GM12878 (cell line): Measurements from ENCODE around the gene HIP1. TPM values are rescaled to one million over a fixed set of nuclear protein-coding genes. Genes with fewer than 3 reads are reported as not detected.

ENCODE experiments used
- ATAC-seq: fragments of 200-7000 bp; cut with Tn5 transposase; 3 replicates; pipeline ENCODE4 v1.9.1; 2020; ENCODE audit warnings: mild to moderate bottlenecking, moderate library complexity
- BruUV-seq: library from RNA; stranded (reverse); fragments of 400-500 nt; replicated peaks from 2 replicates; lab custom pipeline; 2021; lab: Mats Ljungman, UMichigan
- CTCF ChIA-PET: fragments of 300-600 bp; sonication (Branson Sonifier 250); formaldehyde crosslinking; extraction: SDS; loops from one replicate; lab custom pipeline; 2021; ENCODE audit warnings: inconsistent platforms; lab: Yijun Ruan, JAX
- POLR2A ChIA-PET: fragments of 350-600 bp; formaldehyde crosslinking; extraction: SDS; loops from one replicate; lab custom pipeline; 2021; ENCODE audit warnings: inconsistent platforms; lab: Charles Lee
- RAD21 ChIA-PET: fragments of 300-600 bp; sonication (Branson Sonifier 250); formaldehyde crosslinking; loops from one replicate; lab custom pipeline; 2023; ENCODE audit warnings: antibody characterized with exemption; ENCODE audit not compliant: unreplicated experiment; lab: Charles Lee
- SMC1A ChIA-PET: fragments of 300-600 bp; sonication (Branson Sonifier 250); formaldehyde crosslinking; loops from one replicate; lab custom pipeline; 2023; ENCODE audit not compliant: unreplicated experiment, uncharacterized antibody; lab: Charles Lee
- DNase-seq: peaks from one replicate; pipeline ENCODE4 v3.0.0-alpha.2; 2011; ENCODE audit warnings: low read depth, low spot score
- FAIRE-seq: peaks from 3 replicates; lab custom pipeline; 2011; peaks lifted over from hg19 to GRCh38; lab: Jason Lieb, UNC
- H2AFZ ChIP-seq: 2 replicates; pipeline ENCODE4 v1.6.0; 2011; ENCODE audit warnings: low read depth, low read length, control low read depth; ENCODE audit not compliant: control insufficient read depth
- H3K27ac ChIP-seq: 2 replicates; pipeline ENCODE4 v1.5.1; 2011; ENCODE audit warnings: control low read depth; ENCODE audit not compliant: control insufficient read depth, insufficient read depth
- H3K27me3 ChIP-seq, 2 experiments: replicated peaks in 1 of 2; 2 replicates each; pipeline versions ENCODE4 v1.6.0 to v1.6.1; 2011; ENCODE audit warnings: low read length in 1 of 2; ENCODE audit not compliant: control insufficient read depth in 2 of 2, insufficient read depth in 2 of 2
- H3K36me3 ChIP-seq, 2 experiments: 2 replicates each; pipeline ENCODE4 v1.5.1; 2011; ENCODE audit warnings: low read length in 1 of 2; ENCODE audit not compliant: control insufficient read depth in 2 of 2, insufficient read depth in 2 of 2
- H3K4me1 ChIP-seq: 2 replicates; pipeline ENCODE4 v1.6.1; 2011; ENCODE audit warnings: mild to moderate bottlenecking, low read length, moderate library complexity, mixed read lengths; ENCODE audit not compliant: control insufficient read depth, insufficient read depth
- H3K4me2 ChIP-seq: 2 replicates; pipeline ENCODE4 v1.6.0; 2011; ENCODE audit warnings: control low read depth; ENCODE audit not compliant: control insufficient read depth, insufficient read depth
- H3K4me3 ChIP-seq: fragments of 200-600 bp; sonication (generic); 2 replicates; pipeline ENCODE4 v1.5.1; 2016
- H3K79me2 ChIP-seq: 2 replicates; pipeline ENCODE4 v1.6.0; 2011; ENCODE audit warnings: low read length; ENCODE audit not compliant: control insufficient read depth, insufficient read depth
- H3K9ac ChIP-seq: 2 replicates; pipeline ENCODE4 v1.8.0; 2011; ENCODE audit warnings: low read length, control low read depth, mixed read lengths; ENCODE audit not compliant: control insufficient read depth, insufficient read depth
- H3K9me3 ChIP-seq: replicated peaks from 3 replicates; pipeline ENCODE4 v1.5.1; 2011; ENCODE audit warnings: mild to moderate bottlenecking, low read length; ENCODE audit not compliant: control insufficient read depth, insufficient read depth
- H4K20me1 ChIP-seq: 2 replicates; pipeline ENCODE4 v1.6.0; 2011; ENCODE audit not compliant: control insufficient read depth, insufficient read depth
- HCFC1 ChIP-seq: fragments of 150-350 bp; IDR thresholded peaks from 2 replicates; pipeline ENCODE4 v1.6.1; 2014; ENCODE audit warnings: low read length
- POLR2A ChIP-seq: IDR thresholded peaks from 2 replicates; pipeline ENCODE4 v1.6.1; 2011; ENCODE audit warnings: low read depth, mild to moderate bottlenecking, low read length
- SIX5 ChIP-seq: IDR thresholded peaks from 2 replicates; pipeline ENCODE4 v1.6.1; 2011; ENCODE audit warnings: mild to moderate bottlenecking, low read depth, low read length, moderate library complexity; ENCODE audit not compliant: severe bottlenecking
- ZNF274 ChIP-seq: IDR thresholded peaks from one replicate; pipeline ENCODE4 v1.8.0; 2011; ENCODE audit not compliant: insufficient read length, insufficient read depth
- ZNF622 ChIP-seq: fragments of 450-650 bp; IDR thresholded peaks from 2 replicates; pipeline ENCODE4 v1.6.1; 2017; ENCODE audit warnings: mild to moderate bottlenecking, inconsistent platforms
- WGBS: methylation state at CpG from one replicate; pipeline ENCODE4 v1.1.6; 2016; ENCODE audit warnings: low lambda C conversion rate; ENCODE audit not compliant: insufficient replicate concordance, insufficient coverage; ENCODE audit errors: missing lambda C conversion rate; 5-methylcytosine and 5-hydroxymethylcytosine counted together
- in situ Hi-C: fragments of 300-500 bp; cut with MboI; formaldehyde crosslinking; loops from 9 replicates; pipeline ENCODE4 v1.14.3; 2018; ENCODE audit warnings: mixed read lengths
- intact Hi-C: fragments of 100-400 bp; cut with micrococcal nuclease; formaldehyde crosslinking; loops from one replicate; pipeline ENCODE4 v1.14.2; 2022; ENCODE audit not compliant: unreplicated experiment
- polyA plus RNA-seq, 11 experiments: library from polyadenylated mRNA; depleted of rRNA in 4 of 11; unstranded in 6 of 11; stranded (reverse) in 5 of 11; fragments of >200 nt; fragmentation: Nextera tagmentation in 4 of 11; fragmentation: Illumina TruSeq in 1 of 11; extraction: Ambion mirVana in 4 of 11; extraction: Trizol in 1 of 11; gene quantifications; 1 replicate in 1 of 11; 2 replicates in 10 of 11; pipeline versions ENCODE4 v1.2.1 to v1.2.3, GENCODE V29; 2011 to 2016; ENCODE audit warnings: inconsistent platforms in 2 of 11, missing spikeins in 2 of 11, low read depth in 1 of 11
- total RNA-seq, 4 experiments: library from RNA; depleted of rRNA in 3 of 4; stranded (reverse); fragments of >200 nt in 3 of 4; fragmentation: Illumina TruSeq in 1 of 4; extraction: Trizol in 1 of 4; gene quantifications; 2 replicates each; pipeline versions ENCODE4 v1.2.1 to v1.2.3, GENCODE V29; 2013 to 2021
- TF ChIP-seq, protein P1 (sequence below): IDR thresholded peaks from 2 replicates; pipeline ENCODE4 v1.6.1; 2011; ENCODE audit warnings: mild to moderate bottlenecking, low read depth, low read length, moderate library complexity; ENCODE audit not compliant: insufficient replicate concordance
- TF ChIP-seq, protein P2 (sequence below): fragments of 150-350 bp; IDR thresholded peaks from 2 replicates; pipeline ENCODE4 v1.6.1; 2014; ENCODE audit warnings: mild to moderate bottlenecking, low read depth, low read length
- TF ChIP-seq, protein P3 (sequence below): IDR thresholded peaks from 2 replicates; pipeline ENCODE4 v1.6.1; 2012; ENCODE audit warnings: low read depth, low read length, improper control_type of control experiment
- TF ChIP-seq, protein P4 (sequence below): fragments of 450-650 bp; IDR thresholded peaks from 2 replicates; pipeline ENCODE4 v1.6.1; 2016; ENCODE audit warnings: mild to moderate bottlenecking
- TF ChIP-seq, protein P5 (sequence below): fragments of 450-650 bp; formaldehyde crosslinking; IDR thresholded peaks from 2 replicates; pipeline ENCODE4 v1.5.0; 2022; ENCODE audit warnings: mild to moderate bottlenecking, missing genetic modification characterization
- TF ChIP-seq, protein P6 (sequence below): fragments of 450-650 bp; IDR thresholded peaks from 2 replicates; pipeline ENCODE4 v1.6.1; 2017; ENCODE audit warnings: mild to moderate bottlenecking
- TF ChIP-seq, protein P7 (sequence below): fragments of 450-650 bp; IDR thresholded peaks from 2 replicates; pipeline ENCODE4 v1.6.1; 2014; ENCODE audit warnings: mild to moderate bottlenecking

Gene HIP1
- total and polyA plus RNA-seq, 10 of the 15 experiments (the other 5 are each of a cell fraction or from before 2014, with no cell fraction given) = 1.2 to 9.7 (median 3.2) TPM

DNA sequence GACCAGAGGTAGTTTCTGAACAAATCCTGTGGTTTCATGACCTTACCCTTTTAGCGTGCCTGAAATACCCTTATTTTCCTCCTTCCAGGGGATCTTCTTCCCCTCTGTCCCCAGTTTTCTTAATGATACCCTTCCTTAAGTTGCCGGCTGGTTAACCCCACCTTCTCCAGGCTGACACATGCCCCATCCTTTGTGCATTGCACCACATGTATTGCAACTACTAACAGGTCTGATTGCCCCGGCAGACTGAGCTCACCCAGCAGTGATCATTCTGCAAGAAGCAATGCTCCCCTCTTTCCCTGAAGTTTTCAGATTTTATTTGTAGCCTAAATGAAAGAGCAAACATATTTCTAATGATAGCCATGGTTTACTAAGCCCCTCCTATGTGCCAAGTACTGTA lies 108.2 kb downstream of the HIP1 start:
- RAD21 ChIA-PET = interaction anchor here (0.5 kb wide), 1 partner anchor 91 kb away, joined by 3 read pairs; no protein-coding TSS in a partner anchor
- DNase-seq = no peak
- H3K4me3 ChIP-seq = no peak overlapping the region
- POLR2A ChIA-PET = interaction anchor here (0.6 kb wide), 1 partner anchor 736 kb away, joined by 3 read pairs; no protein-coding TSS in a partner anchor
- H4K20me1 ChIP-seq = no peaks in the 10 kb centered on the region
- H3K9ac ChIP-seq = no peak overlapping the region
- H3K9me3 ChIP-seq = peaks cover 5% of the 10 kb centered on the region; the same call in 2 of the 3 replicates
- intact Hi-C loops = loop anchor here (10.0 kb wide), 1 partner anchor 96 kb away; no protein-coding TSS in a partner anchor
- H3K27me3 ChIP-seq = no peaks in the 10 kb centered on the region
- H2AFZ ChIP-seq = no peak overlapping the region
- no peak overlapping the region for H3K4me2 ChIP-seq
- WGBS = 55% methylated on average over 2 of the region's 3 CpGs
- H3K27ac ChIP-seq = no peak overlapping the region
- no peak for FAIRE-seq
- no peak for TF ChIP-seq ZNF622
- TF ChIP-seq, protein P1, sequence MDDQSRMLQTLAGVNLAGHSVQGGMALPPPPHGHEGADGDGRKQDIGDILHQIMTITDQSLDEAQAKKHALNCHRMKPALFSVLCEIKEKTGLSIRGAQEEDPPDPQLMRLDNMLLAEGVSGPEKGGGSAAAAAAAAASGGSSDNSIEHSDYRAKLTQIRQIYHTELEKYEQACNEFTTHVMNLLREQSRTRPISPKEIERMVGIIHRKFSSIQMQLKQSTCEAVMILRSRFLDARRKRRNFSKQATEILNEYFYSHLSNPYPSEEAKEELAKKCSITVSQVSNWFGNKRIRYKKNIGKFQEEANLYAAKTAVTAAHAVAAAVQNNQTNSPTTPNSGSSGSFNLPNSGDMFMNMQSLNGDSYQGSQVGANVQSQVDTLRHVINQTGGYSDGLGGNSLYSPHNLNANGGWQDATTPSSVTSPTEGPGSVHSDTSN = no peak
- no peak for TF ChIP-seq POLR2A
- TF ChIP-seq, protein P2, sequence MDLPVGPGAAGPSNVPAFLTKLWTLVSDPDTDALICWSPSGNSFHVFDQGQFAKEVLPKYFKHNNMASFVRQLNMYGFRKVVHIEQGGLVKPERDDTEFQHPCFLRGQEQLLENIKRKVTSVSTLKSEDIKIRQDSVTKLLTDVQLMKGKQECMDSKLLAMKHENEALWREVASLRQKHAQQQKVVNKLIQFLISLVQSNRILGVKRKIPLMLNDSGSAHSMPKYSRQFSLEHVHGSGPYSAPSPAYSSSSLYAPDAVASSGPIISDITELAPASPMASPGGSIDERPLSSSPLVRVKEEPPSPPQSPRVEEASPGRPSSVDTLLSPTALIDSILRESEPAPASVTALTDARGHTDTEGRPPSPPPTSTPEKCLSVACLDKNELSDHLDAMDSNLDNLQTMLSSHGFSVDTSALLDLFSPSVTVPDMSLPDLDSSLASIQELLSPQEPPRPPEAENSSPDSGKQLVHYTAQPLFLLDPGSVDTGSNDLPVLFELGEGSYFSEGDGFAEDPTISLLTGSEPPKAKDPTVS = no peak
- no peak for TF ChIP-seq HCFC1
- TF ChIP-seq, protein P3, sequence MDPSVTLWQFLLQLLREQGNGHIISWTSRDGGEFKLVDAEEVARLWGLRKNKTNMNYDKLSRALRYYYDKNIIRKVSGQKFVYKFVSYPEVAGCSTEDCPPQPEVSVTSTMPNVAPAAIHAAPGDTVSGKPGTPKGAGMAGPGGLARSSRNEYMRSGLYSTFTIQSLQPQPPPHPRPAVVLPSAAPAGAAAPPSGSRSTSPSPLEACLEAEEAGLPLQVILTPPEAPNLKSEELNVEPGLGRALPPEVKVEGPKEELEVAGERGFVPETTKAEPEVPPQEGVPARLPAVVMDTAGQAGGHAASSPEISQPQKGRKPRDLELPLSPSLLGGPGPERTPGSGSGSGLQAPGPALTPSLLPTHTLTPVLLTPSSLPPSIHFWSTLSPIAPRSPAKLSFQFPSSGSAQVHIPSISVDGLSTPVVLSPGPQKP = no peak
- TF ChIP-seq, protein P4, sequence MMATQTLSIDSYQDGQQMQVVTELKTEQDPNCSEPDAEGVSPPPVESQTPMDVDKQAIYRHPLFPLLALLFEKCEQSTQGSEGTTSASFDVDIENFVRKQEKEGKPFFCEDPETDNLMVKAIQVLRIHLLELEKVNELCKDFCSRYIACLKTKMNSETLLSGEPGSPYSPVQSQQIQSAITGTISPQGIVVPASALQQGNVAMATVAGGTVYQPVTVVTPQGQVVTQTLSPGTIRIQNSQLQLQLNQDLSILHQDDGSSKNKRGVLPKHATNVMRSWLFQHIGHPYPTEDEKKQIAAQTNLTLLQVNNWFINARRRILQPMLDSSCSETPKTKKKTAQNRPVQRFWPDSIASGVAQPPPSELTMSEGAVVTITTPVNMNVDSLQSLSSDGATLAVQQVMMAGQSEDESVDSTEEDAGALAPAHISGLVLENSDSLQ = no peak
- no peak for TF ChIP-seq SIX5
- TF ChIP-seq, protein P5, sequence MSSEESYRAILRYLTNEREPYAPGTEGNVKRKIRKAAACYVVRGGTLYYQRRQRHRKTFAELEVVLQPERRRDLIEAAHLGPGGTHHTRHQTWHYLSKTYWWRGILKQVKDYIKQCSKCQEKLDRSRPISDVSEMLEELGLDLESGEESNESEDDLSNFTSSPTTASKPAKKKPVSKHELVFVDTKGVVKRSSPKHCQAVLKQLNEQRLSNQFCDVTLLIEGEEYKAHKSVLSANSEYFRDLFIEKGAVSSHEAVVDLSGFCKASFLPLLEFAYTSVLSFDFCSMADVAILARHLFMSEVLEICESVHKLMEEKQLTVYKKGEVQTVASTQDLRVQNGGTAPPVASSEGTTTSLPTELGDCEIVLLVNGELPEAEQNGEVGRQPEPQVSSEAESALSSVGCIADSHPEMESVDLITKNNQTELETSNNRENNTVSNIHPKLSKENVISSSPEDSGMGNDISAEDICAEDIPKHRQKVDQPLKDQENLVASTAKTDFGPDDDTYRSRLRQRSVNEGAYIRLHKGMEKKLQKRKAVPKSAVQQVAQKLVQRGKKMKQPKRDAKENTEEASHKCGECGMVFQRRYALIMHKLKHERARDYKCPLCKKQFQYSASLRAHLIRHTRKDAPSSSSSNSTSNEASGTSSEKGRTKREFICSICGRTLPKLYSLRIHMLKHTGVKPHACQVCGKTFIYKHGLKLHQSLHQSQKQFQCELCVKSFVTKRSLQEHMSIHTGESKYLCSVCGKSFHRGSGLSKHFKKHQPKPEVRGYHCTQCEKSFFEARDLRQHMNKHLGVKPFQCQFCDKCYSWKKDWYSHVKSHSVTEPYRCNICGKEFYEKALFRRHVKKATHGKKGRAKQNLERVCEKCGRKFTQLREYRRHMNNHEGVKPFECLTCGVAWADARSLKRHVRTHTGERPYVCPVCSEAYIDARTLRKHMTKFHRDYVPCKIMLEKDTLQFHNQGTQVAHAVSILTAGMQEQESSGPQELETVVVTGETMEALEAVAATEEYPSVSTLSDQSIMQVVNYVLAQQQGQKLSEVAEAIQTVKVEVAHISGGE (CRISPR knock-in tag) = no peak
- TF ChIP-seq, protein P6, sequence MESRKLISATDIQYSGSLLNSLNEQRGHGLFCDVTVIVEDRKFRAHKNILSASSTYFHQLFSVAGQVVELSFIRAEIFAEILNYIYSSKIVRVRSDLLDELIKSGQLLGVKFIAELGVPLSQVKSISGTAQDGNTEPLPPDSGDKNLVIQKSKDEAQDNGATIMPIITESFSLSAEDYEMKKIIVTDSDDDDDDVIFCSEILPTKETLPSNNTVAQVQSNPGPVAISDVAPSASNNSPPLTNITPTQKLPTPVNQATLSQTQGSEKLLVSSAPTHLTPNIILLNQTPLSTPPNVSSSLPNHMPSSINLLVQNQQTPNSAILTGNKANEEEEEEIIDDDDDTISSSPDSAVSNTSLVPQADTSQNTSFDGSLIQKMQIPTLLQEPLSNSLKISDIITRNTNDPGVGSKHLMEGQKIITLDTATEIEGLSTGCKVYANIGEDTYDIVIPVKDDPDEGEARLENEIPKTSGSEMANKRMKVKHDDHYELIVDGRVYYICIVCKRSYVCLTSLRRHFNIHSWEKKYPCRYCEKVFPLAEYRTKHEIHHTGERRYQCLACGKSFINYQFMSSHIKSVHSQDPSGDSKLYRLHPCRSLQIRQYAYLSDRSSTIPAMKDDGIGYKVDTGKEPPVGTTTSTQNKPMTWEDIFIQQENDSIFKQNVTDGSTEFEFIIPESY = no peak
- no peak for TF ChIP-seq ZNF274
- TF ChIP-seq, protein P7, sequence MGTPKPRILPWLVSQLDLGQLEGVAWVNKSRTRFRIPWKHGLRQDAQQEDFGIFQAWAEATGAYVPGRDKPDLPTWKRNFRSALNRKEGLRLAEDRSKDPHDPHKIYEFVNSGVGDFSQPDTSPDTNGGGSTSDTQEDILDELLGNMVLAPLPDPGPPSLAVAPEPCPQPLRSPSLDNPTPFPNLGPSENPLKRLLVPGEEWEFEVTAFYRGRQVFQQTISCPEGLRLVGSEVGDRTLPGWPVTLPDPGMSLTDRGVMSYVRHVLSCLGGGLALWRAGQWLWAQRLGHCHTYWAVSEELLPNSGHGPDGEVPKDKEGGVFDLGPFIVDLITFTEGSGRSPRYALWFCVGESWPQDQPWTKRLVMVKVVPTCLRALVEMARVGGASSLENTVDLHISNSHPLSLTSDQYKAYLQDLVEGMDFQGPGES = no peak
- no peaks in the 10 kb centered on the region for H3K36me3 ChIP-seq
- CTCF ChIA-PET = no interaction called here
- H3K4me1 ChIP-seq = no peaks in the 10 kb centered on the region
- H3K79me2 ChIP-seq = no peaks in the 10 kb centered on the region
- BruUV-seq = no TSS peak
- ATAC-seq = no peak
- SMC1A ChIA-PET = no interaction called here
- in situ Hi-C loops = no loop called here
